GM18499 (cell line): ENCODE measurements around the gene TLN1.

Experiments
- ATAC-seq: cut with Tn5 transposase; IDR thresholded peaks from one replicate; pipeline ENCODE4 v1.9.1; 2021; ENCODE audit warnings: moderate number of reproducible peaks; ENCODE audit not compliant: insufficient read depth, unreplicated experiment

The TLN1 gene

GRCh38 chr9:35756275-35757225 lies 24.6 kb upstream of the TLN1 start:
- ATAC-seq: no peak

GRCh38 chr9:35755071-35755470 lies 23.1 kb upstream of the TLN1 start:
- no peak for ATAC-seq

- ATAC-seq: no peak
These were observed 22.3 kb upstream of the TLN1 start, which contains the start of gene MSMP for GRCh38 chr9:35754264-35754663. Gene MSMP (minus strand): TSS chr9:35754276. CDS start chr9:35754129, 147 bp downstream.

GRCh38 chr9:35753466-35753865 lies 21.5 kb upstream of the TLN1 start:
- ATAC-seq: no peak

- ATAC-seq: no peak
These were observed 18.2 kb upstream of the TLN1 start for GRCh38 chr9:35750256-35750531.

GRCh38 chr9:35749515-35750255 lies 17.7 kb upstream of the TLN1 start:
- ATAC-seq: no peak

- no peak for ATAC-seq
These were observed 17.0 kb upstream of the TLN1 start, which contains the start of the genes GBA2 and RGP1 for GRCh38 chr9:35748858-35749514. Gene GBA2 (minus strand): TSS chr9:35749228. CDS start chr9:35748704, 524 bp downstream. Gene RGP1 (plus strand): TSS chr9:35749287. CDS start chr9:35749756, 469 bp downstream.

GRCh38 chr9:35748242-35748857 lies 16.4 kb upstream of the TLN1 start:
- no peak for ATAC-seq

GRCh38 chr9:35746583-35746982 lies 14.6 kb upstream of the TLN1 start:
- ATAC-seq: no peak

- no peak for ATAC-seq
These were observed 13.6 kb upstream of the TLN1 start for GRCh38 chr9:35745569-35745968.

- ATAC-seq: no peak
These were observed 12.0 kb upstream of the TLN1 start for GRCh38 chr9:35743880-35744518.

GRCh38 chr9:35743452-35743851 lies 11.5 kb upstream of the TLN1 start:
- ATAC-seq: no peak

- no peak for ATAC-seq
These were observed 9.7 kb upstream of the TLN1 start for GRCh38 chr9:35741740-35742139.

- ATAC-seq: no peak
These were observed 8.2 kb upstream of the TLN1 start for GRCh38 chr9:35740243-35740642.

- no peak for ATAC-seq
These were observed 6.9 kb upstream of the TLN1 start for GRCh38 chr9:35738924-35739323.

- no peak for ATAC-seq
These were observed 6.2 kb upstream of the TLN1 start for GRCh38 chr9:35738186-35738585.

- ATAC-seq: no peak
These were observed 5.1 kb upstream of the TLN1 start for GRCh38 chr9:35737143-35737542.

- ATAC-seq: no peak
These were observed 4.2 kb upstream of the TLN1 start for GRCh38 chr9:35736201-35736633.

- no peak for ATAC-seq
These were observed 2.1 kb upstream of the TLN1 start for GRCh38 chr9:35734096-35734495.
